GM23338 (cell line): ENCODE measurements around the gene PID1. TPM values are rescaled to one million over a fixed set of nuclear protein-coding genes. Genes with fewer than 3 reads are reported as not detected.

Experiments
- ATAC-seq: fragments of 200-7000 bp; cut with Tn5 transposase; 3 replicates; pipeline ENCODE4 v1.9.1; 2020
- DNase-seq: peaks from one replicate; pipeline ENCODE4 v3.0.0-alpha.2; 2015; ENCODE audit warnings: low spot score
- H2AFZ ChIP-seq: fragments of 200-600 bp; sonication (generic); 2 replicates; pipeline ENCODE4 v1.8.0; 2016; ENCODE audit warnings: antibody characterized with exemption, mild to moderate bottlenecking, moderate library complexity
- H3F3A ChIP-seq: fragments of 200-600 bp; sonication (generic); replicated peaks from 2 replicates; pipeline ENCODE4 v1.8.0; 2017; ENCODE audit warnings: antibody characterized with exemption, mixed run types, low read depth
- H3K27ac ChIP-seq: fragments of 200-600 bp; sonication (generic); 2 replicates; pipeline ENCODE4 v1.6.1; 2016; ENCODE audit warnings: low read depth
- H3K27me3 ChIP-seq: fragments of 200-600 bp; sonication (generic); 2 replicates; pipeline ENCODE4 v1.8.0; 2016; ENCODE audit warnings: mild to moderate bottlenecking, mixed run types, moderate library complexity; ENCODE audit not compliant: insufficient read depth
- H3K36me3 ChIP-seq: fragments of 200-600 bp; sonication (generic); 2 replicates; pipeline ENCODE4 v1.8.0; 2016; ENCODE audit warnings: mild to moderate bottlenecking; ENCODE audit not compliant: insufficient read depth
- H3K4me1 ChIP-seq: fragments of 200-600 bp; sonication (generic); 2 replicates; pipeline ENCODE4 v1.8.0; 2016; ENCODE audit warnings: mild to moderate bottlenecking, moderate library complexity; ENCODE audit not compliant: insufficient read depth
- H3K4me2 ChIP-seq: fragments of 200-600 bp; sonication (generic); 2 replicates; pipeline ENCODE4 v1.7.1; 2017; ENCODE audit warnings: mixed run types
- H3K4me3 ChIP-seq: fragments of 200-600 bp; sonication (generic); 2 replicates; pipeline ENCODE4 v1.6.1; 2016; ENCODE audit warnings: mixed run types
- H3K79me2 ChIP-seq: fragments of 200-600 bp; sonication (generic); replicated peaks from 2 replicates; pipeline ENCODE4 v1.8.0; 2017; ENCODE audit warnings: mild to moderate bottlenecking; ENCODE audit not compliant: insufficient read depth
- H3K9me2 ChIP-seq: fragments of 200-600 bp; sonication (generic); 2 replicates; pipeline ENCODE4 v1.8.0; 2017; ENCODE audit not compliant: insufficient read depth
- H4K20me1 ChIP-seq: fragments of 200-600 bp; sonication (generic); replicated peaks from 2 replicates; pipeline ENCODE4 v1.8.0; 2017; ENCODE audit warnings: mild to moderate bottlenecking; ENCODE audit not compliant: insufficient read depth
- H3K27ac Mint-ChIP-seq: 2 replicates; pipeline ENCODE4 v1.8.0; 2020; ENCODE audit warnings: inconsistent platforms, mild to moderate bottlenecking, moderate library complexity, mixed read lengths
- H3K27me3 Mint-ChIP-seq: 3 replicates; pipeline ENCODE4 v1.8.0; 2022; ENCODE audit warnings: low read depth, mild to moderate bottlenecking, moderate library complexity, mixed read lengths, inconsistent platforms; ENCODE audit not compliant: insufficient read depth, poor library complexity
- H3K36me3 Mint-ChIP-seq: 3 replicates; pipeline ENCODE4 v1.8.0; 2021; ENCODE audit warnings: low read depth, mild to moderate bottlenecking, inconsistent platforms, moderate library complexity, mixed read lengths
- H3K4me1 Mint-ChIP-seq: 3 replicates; pipeline ENCODE4 v1.8.0; 2020; ENCODE audit warnings: mild to moderate bottlenecking, inconsistent platforms, mixed read lengths
- H3K4me3 Mint-ChIP-seq: 3 replicates; pipeline ENCODE4 v1.8.0; 2021; ENCODE audit warnings: moderate library complexity, mild to moderate bottlenecking, inconsistent platforms, mixed read lengths
- H3K9me3 Mint-ChIP-seq: 3 replicates; pipeline ENCODE4 v1.8.0; 2020; ENCODE audit warnings: moderate library complexity, mild to moderate bottlenecking, inconsistent platforms, mixed read lengths
- ETS1 ChIP-seq: IDR thresholded peaks from 2 replicates; pipeline ENCODE4 v1.6.1; 2016; ENCODE audit warnings: antibody characterized with exemption
- NANOG ChIP-seq: IDR thresholded peaks from 2 replicates; pipeline ENCODE4 v1.6.1; 2016; ENCODE audit warnings: antibody characterized with exemption, borderline replicate concordance
- POLR2AphosphoS5 ChIP-seq: IDR thresholded peaks from 2 replicates; pipeline ENCODE4 v1.6.1; 2016; ENCODE audit warnings: antibody characterized with exemption, low read depth
- ZNF331 ChIP-seq: fragments of 250-450 bp; sonication (Bioruptor Pico); IDR thresholded peaks from 2 replicates; pipeline ENCODE4 v1.5.0; 2020; ENCODE audit warnings: low read depth, mild to moderate bottlenecking, moderate library complexity
- polyA plus RNA-seq: library from polyadenylated mRNA; unstranded; fragments of >200 nt; fragmentation: Nextera tagmentation; extraction: Ambion mirVana; gene quantifications from 2 replicates; pipeline ENCODE4 v1.2.1, GENCODE V29; 2016
- total RNA-seq: library from RNA; depleted of rRNA; stranded (reverse); fragments of >200 nt; shearing (Covaris generic); gene quantifications from 2 replicates; pipeline ENCODE4 v1.2.3, GENCODE V29; 2014
- TF ChIP-seq, protein P1 (sequence below): fragments of 250-450 bp; sonication (Bioruptor Pico); IDR thresholded peaks from 2 replicates; pipeline ENCODE4 v1.5.0; 2020; ENCODE audit warnings: mild to moderate bottlenecking, moderate library complexity

The PID1 gene
- total and polyA plus RNA-seq, 2 experiments from 2014 or later = 1.7 to 2.4 TPM

DNA sequence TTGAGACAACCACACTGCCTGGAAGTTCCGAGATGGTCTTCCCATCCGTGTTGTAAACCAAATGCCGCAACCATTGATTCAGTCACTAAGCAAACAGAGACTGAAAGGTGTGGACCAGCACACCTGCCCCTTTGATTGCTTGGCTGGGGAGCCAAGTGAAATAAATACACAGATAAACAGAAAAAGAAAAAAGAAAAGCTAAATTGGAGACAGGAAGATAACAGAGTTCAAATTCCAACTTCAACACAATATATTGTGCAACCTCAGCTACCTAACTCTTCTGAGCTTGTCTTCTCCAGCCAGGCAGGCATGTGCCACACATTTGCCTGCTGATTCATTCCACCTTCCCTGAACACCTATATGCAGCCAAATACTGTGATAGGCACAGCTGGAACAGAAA lies 110.9 kb downstream of the PID1 start (continued):
- TF ChIP-seq, protein P1, sequence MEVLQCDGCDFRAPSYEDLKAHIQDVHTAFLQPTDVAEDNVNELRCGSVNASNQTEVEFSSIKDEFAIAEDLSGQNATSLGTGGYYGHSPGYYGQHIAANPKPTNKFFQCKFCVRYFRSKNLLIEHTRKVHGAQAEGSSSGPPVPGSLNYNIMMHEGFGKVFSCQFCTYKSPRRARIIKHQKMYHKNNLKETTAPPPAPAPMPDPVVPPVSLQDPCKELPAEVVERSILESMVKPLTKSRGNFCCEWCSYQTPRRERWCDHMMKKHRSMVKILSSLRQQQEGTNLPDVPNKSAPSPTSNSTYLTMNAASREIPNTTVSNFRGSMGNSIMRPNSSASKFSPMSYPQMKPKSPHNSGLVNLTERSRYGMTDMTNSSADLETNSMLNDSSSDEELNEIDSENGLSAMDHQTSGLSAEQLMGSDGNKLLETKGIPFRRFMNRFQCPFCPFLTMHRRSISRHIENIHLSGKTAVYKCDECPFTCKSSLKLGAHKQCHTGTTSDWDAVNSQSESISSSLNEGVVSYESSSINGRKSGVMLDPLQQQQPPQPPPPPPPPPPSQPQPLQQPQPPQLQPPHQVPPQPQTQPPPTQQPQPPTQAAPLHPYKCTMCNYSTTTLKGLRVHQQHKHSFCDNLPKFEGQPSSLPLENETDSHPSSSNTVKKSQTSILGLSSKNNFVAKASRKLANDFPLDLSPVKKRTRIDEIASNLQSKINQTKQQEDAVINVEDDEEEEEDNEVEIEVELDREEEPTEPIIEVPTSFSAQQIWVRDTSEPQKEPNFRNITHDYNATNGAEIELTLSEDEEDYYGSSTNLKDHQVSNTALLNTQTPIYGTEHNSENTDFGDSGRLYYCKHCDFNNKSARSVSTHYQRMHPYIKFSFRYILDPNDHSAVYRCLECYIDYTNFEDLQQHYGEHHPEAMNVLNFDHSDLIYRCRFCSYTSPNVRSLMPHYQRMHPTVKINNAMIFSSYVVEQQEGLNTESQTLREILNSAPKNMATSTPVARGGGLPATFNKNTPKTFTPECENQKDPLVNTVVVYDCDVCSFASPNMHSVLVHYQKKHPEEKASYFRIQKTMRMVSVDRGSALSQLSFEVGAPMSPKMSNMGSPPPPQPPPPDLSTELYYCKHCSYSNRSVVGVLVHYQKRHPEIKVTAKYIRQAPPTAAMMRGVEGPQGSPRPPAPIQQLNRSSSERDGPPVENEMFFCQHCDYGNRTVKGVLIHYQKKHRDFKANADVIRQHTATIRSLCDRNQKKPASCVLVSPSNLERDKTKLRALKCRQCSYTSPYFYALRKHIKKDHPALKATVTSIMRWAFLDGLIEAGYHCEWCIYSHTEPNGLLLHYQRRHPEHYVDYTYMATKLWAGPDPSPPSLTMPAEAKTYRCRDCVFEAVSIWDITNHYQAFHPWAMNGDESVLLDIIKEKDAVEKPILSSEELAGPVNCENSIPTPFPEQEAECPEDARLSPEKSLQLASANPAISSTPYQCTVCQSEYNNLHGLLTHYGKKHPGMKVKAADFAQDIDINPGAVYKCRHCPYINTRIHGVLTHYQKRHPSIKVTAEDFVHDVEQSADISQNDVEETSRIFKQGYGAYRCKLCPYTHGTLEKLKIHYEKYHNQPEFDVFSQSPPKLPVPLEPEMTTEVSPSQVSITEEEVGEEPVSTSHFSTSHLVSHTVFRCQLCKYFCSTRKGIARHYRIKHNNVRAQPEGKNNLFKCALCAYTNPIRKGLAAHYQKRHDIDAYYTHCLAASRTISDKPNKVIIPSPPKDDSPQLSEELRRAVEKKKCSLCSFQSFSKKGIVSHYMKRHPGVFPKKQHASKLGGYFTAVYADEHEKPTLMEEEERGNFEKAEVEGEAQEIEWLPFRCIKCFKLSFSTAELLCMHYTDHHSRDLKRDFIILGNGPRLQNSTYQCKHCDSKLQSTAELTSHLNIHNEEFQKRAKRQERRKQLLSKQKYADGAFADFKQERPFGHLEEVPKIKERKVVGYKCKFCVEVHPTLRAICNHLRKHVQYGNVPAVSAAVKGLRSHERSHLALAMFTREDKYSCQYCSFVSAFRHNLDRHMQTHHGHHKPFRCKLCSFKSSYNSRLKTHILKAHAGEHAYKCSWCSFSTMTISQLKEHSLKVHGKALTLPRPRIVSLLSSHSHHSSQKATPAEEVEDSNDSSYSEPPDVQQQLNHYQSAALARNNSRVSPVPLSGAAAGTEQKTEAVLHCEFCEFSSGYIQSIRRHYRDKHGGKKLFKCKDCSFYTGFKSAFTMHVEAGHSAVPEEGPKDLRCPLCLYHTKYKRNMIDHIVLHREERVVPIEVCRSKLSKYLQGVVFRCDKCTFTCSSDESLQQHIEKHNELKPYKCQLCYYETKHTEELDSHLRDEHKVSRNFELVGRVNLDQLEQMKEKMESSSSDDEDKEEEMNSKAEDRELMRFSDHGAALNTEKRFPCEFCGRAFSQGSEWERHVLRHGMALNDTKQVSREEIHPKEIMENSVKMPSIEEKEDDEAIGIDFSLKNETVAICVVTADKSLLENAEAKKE = no peak
- TF ChIP-seq NANOG = no peak
- no peak for TF ChIP-seq POLR2AphosphoS5
- no peak for TF ChIP-seq ETS1

- no peaks in the 10 kb centered on the region for H3K27me3 ChIP-seq
- peaks cover 4% of the 10 kb centered on the region; the same call in 1 of the 2 replicates for H3K9me2 ChIP-seq
- H3K36me3 ChIP-seq = no peaks in the 10 kb centered on the region
- DNase-seq (no peak), ATAC-seq (no peak)
- H3K4me2 ChIP-seq = no peak overlapping the region
- H3K4me3 Mint-ChIP-seq = no peak overlapping the region
- H4K20me1 ChIP-seq = no peaks in the 10 kb centered on the region
- peaks cover 2% of the 10 kb centered on the region for H3K27me3 Mint-ChIP-seq
- H3K27ac ChIP-seq = no peak overlapping the region
- no peaks in the 10 kb centered on the region for H3K36me3 Mint-ChIP-seq
- no peak overlapping the region for H2AFZ ChIP-seq
- no peak overlapping the region for H3K4me3 ChIP-seq
- H3K79me2 ChIP-seq = no peaks in the 10 kb centered on the region
- no peaks in the 10 kb centered on the region; the same call in 2 of the 3 replicates for H3K9me3 Mint-ChIP-seq
- H3K4me1 ChIP-seq = no peaks in the 10 kb centered on the region
- H3K27ac Mint-ChIP-seq = no peak overlapping the region
- H3F3A ChIP-seq = no peaks in the 10 kb centered on the region
- H3K4me1 Mint-ChIP-seq = peaks cover 6% of the 10 kb centered on the region; the same call in 2 of the 3 replicates
- TF ChIP-seq NANOG (no peak), ZNF331 (CRISPR knock-in tag) (no peak)
- TF ChIP-seq, protein P1 = no peak
These were observed 111.7 kb downstream of the PID1 start for GRCh38 chr2:229159405-229159804.
